IPS-NIHi11 (cell line): ENCODE results near the gene NISCH.

Source experiments
- DNase-seq: peaks from one replicate; pipeline ENCODE4 v3.0.0; 2012; ENCODE audit warnings: mixed read lengths, low spot score

NISCH gene

GRCh38 chr3:52447512-52448355, 7.7 kb upstream of the NISCH start:
- no peak for DNase-seq

DNA sequence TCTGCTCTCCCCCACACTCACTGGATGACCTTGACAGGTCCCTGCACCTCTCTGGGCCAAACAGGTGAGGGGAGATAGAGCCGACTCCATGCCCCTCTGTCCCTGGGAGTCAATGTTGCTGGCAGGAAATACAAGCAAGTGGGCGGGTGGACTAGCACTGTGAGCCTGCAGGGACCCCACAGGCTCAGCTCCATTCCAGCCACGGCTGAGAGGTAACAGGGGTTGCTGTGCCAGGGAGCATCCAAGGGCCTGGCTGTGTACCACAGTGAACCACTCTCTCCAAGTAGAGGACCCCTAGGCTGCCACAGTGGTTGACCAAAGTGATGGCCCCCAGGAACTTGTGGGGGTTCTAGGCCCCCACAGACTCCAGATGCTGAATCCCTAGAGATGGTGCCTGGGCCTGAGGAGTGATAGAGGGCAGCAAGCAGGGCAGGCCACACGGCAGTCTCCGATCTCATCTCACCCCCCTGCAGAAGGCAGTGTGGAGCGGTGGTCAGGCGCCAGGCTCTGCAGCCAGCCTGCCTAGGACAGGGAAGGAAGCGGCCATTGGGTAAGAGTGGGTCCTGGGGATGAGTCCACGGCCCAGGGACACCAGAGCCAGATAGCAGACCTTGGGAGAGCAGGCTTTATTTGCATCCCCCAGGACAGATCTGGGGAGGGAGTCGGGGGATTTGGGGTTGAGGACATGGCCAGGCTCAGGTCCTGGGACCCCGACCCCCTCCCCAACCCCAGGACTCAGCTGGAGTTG, 4.7 kb upstream of the NISCH start:
- DNase-seq = no peak

DNA sequence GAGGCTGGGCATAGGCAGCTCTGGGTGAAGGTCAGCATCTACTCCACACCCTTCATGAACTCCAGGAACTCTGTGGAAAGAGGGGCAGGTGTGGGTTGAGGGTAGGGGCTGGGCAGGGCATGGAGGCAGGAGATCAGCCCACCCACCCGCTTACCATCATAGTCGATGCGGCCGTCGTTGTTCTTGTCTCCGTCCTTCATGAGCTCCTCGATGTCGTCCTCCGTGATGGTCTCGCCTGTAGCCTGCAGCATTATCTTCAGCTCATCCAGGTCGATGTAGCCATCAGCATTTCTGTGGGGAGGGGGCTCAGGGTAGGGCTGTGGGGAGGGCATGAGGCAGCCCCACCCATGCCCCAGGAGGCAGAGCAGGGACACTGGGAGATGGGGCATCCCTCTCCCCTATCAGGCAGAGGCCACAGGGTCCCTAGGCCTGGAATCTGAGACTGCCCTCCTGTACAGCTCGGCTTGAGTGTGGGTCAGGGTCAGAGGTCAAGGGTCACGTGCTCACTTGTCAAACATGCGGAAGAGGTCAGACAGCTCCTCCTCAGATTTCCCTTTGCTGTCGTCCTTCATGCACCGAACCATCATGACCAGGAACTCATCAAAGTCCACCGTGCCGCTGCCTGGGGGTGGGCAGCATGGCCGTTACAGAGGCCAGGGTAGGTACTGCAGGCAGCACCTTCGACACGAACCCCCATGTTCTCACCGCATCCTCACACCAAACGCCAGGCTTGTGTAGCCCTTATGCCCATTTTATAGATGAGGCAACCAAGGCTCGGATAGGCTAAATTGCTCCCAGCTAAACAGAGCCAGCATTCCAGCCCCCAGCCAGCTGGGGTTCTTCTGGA, 3.9 kb upstream of the NISCH start:
- DNase-seq = no peak

- no peak for DNase-seq
Observed at GRCh38 chr3:52452126-52452525, 3.3 kb upstream of the NISCH start.

DNA sequence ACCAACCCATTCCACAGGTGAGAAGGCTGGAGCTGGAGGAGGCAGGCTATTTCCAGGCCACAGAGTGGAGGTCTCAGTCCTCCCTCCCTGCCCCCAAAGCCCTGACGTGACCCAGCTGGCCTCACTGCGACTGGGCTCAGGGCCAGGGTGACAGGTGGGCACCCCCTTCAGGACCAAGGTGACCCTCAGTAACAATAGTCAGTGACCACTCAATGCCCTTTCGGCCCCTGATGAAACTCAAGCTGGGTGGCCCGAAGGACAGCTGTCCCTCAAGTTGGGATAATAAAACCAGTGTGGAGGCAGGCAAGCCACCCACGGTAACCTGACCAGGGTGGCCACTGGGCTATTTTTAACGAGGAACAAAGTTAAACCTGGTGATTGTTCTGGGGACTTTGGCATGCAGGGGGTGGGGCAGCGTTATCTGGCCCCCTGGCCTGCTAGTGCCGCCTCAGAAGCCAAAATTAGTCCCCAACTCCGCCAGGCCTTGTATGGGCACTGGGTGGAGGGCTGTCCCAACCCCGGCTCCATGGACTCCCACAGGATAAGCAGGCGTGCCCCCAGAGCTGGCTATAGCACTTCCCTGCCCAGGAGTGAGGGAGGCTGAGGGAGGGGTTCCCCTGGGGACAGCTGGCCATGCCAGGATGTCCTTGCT, 2.7 kb upstream of the NISCH start:
- no peak for DNase-seq

- peak; percentile 79 for DNase-seq
Observed at GRCh38 chr3:52453496-52454249, 1.7 kb upstream of the NISCH start, which contains the start of gene TNNC1. Gene TNNC1 (minus strand): TSS chr3:52454041. CDS start chr3:52454015, 26 bp downstream.

GRCh38 chr3:52454250-52454937, 1.0 kb upstream of the NISCH start:
- DNase-seq = no peak

GRCh38 chr3:52454938-52455282, 494 bp upstream of the NISCH start:
- no peak for DNase-seq

DNA sequence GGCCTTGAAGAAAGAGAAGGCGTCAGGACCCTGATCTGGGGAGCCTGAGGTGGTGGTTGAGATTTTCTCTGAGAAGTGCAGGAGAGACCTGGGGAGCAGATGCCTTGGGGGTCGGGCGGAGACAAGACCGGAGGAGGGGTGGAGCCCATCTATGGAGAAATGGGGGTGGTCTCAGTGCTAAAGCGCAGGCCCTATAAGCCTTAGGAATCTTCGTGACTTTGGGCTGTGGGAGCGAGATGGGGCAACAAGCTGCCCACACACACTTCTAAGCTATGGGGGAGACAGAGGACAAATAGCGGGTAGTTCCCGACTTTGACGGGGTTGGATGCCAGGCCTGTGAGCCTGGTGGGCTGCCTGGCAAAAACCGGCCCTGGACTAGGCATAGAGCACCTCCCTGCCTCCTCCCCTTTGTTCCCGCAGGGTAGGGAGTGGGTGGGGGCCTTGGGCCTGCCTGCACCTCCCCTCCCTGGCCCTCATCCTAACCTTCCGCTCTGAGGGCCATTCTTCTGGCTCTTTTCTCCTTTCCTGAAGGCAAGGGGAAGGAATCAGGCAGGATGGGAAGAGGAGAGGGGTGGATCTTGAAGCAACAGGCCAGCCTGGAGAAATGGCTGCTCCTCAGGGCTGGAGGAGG, 880 bp downstream of the NISCH start:
- DNase-seq = peak; percentile 65

GRCh38 chr3:52456800-52457183, 1.4 kb downstream of the NISCH start:
- no peak for DNase-seq

- DNase-seq = no peak
Observed at GRCh38 chr3:52458031-52458760, 2.8 kb downstream of the NISCH start.

DNA sequence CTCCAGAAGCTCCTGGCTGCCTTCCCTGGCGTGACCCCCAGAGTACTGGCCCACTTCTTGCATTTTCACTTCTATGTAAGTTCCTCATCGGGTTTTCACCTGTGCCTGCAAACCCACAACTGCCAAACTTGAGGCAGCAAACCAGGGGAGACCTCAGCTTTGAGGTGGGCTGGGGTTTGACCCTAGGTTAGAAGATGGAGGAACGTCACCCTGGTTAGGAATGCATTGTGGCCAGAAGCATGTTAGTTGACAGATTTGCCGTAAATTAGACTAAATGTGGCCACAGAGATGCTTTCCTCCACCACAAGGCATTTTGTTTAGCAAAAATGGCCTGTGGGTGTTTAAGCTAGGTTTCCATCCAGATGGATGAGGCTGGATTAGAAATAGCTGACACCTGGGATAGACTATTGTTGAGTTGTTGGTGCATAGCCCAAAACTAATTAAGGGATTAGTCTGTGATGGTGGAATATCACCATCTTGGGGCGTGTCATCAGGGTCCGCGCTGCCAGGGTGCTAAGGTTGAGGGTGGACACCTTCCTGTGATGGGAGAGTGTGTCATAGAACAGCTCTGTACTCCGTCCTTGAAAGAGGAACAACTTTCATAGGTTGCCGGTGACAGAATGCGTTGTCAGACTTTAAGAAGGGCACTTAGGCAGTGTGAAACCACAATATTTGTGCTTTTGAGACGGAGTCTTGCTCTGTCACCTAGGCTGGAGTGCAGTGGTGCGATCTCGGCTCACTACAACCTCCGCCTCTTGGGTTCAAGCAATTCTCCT, 3.6 kb downstream of the NISCH start:
- no peak for DNase-seq

DNA sequence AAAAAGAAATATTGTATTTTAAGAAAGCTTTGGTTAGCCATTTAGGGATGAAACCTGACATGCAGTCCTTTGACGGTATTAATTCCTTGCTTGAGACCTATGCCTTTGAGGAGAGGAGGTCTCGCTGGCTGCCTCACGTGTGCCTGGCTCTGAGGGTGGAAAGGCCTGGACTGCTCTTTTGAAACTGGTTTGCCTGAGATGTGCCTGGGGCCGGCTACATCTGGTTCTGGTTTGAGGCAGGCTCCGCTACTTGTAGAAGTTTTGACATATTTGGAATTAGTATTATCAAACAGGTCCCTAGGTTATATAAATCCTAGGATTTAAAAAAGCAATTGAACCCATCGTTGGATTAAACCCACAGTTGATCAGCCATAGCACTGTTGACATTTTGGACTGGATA, 6.5 kb downstream of the NISCH start:
- no peak for DNase-seq

DNA sequence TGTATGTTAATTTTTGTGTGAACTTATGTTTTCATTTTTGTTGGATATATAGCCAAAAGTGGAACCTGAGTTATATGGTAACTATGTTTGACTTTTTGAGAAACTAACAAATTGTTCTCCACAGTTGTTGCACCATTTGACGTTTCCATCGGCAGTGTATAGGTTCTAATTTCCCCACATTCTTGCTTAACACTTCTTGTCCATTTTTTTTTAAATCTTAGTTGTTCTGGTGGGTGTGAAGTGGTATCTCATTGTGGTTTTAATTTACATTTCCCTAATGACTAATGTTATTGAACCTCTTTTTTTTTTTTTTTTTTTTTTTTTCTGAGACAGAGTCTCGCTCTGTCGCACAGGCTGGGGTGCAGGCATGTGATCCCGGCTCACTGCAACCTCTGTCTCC, 8.0 kb downstream of the NISCH start:
- no peak for DNase-seq

DNA sequence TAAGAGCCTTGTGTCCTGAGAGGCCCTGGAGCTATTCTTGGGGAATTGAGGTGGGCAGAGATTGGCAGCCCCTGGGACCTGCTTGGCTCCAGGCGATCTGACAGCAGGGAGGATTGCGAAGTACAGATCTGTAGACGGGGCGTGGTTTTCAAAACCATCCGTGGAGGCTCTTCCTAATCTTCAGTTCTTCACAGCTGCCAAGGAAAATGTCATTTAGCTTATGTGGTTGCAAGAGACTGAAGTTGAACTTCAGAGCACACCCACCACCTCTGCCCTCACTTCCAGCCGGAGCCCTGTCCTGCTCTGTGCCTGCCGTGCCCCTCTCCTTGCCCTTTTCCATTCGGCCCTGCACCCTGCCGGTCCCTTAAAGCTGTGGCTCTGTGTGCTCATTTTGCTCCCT, 12.9 kb downstream of the NISCH start:
- no peak for DNase-seq

- DNase-seq = no peak
Observed at GRCh38 chr3:52469001-52469400, 13.6 kb downstream of the NISCH start.

- no peak for DNase-seq
Observed at GRCh38 chr3:52470920-52471319, 15.5 kb downstream of the NISCH start.

DNA sequence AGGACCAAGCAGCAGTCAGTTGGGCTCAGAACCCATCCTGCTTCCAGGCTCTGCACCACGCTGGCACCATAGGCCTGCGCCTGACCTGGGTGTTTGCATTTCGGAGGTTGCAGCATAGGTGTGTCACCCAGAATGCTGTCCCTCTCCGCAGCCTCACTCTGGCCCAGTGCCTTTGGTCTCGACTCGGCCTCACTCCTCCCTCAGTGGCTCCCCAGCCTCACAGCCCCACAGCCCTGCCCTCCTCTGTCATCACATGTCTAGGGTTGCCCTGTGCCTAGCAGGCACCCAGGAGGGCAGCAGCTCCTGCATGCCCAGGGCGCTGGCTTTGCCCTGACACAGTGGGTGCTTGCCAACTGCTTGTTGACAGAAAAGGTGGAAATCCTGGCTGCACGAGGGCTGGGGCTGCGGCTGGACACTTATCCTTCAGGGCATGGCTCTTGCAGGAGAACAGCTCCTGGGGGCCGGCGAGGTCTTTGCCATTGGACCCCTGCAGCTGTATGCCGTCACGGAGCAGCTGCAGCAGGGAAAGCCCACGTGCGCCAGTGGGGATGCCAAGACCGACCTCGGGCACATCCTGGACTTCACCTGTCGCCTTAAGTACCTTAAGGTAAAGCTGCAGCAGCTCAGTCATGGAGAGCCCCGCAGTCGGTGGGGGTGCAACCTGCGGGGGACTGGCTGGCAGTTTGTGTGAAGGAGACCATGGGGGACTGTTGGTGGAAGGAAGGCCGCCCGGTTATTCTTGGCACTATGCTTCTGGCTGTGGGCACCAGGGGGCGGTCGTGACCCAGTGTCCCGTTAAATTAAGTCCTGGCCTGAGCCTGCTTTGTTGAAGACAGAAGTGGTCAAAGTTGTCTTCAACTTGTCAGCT, 16.2 kb downstream of the NISCH start:
- DNase-seq = peak; percentile 60
